A172 (cell line): Measurements from ENCODE around the gene PPP1R12C. TPM values are rescaled to one million over a fixed set of nuclear protein-coding genes. Genes with fewer than 3 reads are reported as not detected.
"Not testable (repeated sequence)": the region's sequence is repeated elsewhere in the genome, so short reads cannot be mapped to it uniquely, and the experiment has no call there.

Experiments
- DNase-seq: peaks from one replicate; pipeline ENCODE4 v3.0.0-alpha.2; 2015; ENCODE audit warnings: low spot score
- total RNA-seq: library from RNA; depleted of rRNA; stranded (reverse); fragments of >200 nt; shearing (Covaris generic); gene quantifications from 2 replicates; pipeline ENCODE4 v1.2.3, GENCODE V29; 2014

PPP1R12C gene
- total RNA-seq, 1 experiment from 2014 or later, result 85.7 TPM

DNA sequence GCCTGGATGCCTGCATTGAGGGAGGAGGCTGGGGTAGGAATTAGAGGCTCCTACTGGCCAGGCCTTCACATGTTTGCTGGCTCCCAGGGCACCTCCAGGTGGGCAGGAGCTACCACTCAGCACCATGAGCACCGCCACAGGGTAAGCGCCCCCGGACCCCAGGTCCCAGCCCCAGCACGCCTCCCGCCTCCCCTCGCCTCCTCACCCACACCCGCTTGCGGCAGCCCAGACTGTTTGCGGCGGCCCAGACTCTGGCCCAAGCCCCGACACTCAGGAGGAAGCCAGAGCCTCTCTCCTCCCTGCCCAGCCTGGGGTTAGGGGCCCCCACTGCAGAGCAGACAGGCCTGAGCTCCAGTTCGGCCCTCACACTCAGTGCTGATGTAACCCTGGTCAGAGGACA lies 41.1 kb downstream of the PPP1R12C start:
- DNase-seq, result no peak

GRCh38 chr19:55075371-55075998 lies 42.0 kb downstream of the PPP1R12C start, which contains the start of gene EPS8L1:
Gene EPS8L1, plus strand, starts transcription at chr19:55075869. Its CDS starts 576 bp downstream, at chr19:55076445.
- no peak for DNase-seq

- no peak for DNase-seq
Measured at GRCh38 chr19:55071913-55072312, 45.5 kb downstream of the PPP1R12C start.

GRCh38 chr19:55071129-55071502 lies 46.3 kb downstream of the PPP1R12C start:
- DNase-seq, result peak; percentile 98

DNA sequence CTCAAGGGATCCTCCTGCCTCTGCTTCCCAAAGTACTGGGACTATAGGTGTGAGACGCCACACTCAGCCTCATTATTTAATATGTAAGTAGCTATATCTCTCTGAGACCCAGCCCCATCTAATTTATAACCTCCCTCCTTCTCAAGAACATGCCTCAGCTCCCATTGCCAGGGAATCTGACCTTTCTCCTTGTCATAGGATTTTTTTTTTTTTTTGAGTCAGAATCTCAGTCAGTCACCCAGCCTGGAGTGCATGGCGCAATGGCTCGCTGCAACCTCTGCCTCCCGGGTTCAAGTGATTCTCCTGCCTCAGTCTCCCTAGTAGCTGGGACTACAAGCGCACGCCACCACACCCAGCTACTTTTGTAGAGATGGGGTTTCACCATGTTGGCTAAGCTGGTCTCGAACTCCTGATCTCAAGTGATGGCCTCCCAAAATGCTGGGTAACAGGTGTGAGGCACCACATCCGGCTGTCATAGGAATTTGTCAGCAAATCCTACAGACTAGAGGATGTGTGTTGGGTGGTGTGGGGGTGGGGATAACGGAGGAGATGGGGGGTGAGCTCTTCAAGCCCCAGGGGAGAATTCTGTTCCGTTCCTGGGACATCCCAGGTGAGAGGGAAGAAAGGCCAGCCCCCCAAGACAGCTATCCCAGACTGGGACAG lies 46.8 kb downstream of the PPP1R12C start:
- peak; percentile 55 for DNase-seq

- DNase-seq, result no peak
Measured at GRCh38 chr19:55069865-55070197, 47.6 kb downstream of the PPP1R12C start.

DNA sequence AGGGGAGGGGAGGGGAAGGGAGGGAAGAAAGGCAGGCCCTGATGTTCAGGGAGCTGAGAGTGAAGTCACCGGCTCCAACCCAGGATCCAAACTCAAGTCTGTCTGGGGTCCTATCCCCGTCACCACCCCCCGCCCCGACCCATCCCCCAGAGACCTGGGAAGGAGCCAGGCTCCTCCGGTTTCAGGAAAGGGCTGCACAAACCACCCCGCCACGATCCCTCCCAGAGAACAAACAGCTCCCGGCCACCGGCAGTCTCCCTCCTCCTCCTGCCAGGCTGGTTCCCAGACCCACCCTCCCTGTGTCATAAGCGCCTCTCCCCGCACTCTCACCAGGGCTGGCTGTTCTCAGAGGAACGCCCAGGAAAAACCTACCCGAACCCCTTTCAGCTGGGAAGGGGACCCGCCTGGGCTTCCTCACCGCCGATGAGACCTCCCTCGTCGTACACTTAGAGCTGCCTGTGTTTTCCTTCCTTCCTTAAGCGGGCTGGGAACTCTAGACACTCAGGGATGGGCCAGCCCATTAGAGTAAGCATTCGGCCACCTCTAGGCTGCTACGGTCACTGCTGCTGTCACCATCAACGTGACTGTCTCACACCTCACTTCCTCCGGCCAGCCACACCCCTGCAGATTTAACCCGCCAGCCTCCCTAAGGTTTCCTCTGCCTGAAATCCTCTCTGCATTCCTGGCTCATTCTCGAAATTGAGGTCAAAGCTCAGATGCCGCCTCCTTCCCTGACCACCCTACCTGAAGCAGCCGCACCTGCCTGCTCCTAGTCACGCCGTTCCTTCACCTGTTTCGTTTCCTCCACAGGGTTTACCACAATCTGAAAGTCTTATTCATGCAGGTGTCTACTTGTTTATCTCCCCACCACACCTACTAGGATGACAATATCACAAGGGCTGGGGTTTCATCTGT lies 48.2 kb downstream of the PPP1R12C start:
- peak; percentile 83 for DNase-seq

DNA sequence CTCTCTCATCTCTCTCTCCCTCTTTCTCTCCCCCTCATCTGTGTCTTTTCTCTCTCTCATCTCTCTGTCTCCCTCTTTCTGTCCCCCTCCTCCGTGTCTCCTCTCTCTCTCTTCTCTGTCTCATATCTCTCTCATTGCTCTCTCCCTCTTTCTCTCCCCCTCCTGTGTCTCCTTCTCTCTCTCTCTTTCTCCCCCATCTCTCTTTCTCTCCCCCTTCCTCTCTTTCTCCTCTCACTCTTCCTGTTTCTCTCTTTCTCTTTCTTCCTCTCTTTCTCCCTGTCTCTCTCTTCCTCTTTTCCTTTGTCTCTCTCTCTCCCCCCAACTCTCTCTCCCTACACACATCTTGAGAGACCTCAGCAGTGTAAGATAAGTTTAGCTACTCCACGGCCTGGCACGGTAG lies 49.6 kb downstream of the PPP1R12C start:
- no peak for DNase-seq

DNA sequence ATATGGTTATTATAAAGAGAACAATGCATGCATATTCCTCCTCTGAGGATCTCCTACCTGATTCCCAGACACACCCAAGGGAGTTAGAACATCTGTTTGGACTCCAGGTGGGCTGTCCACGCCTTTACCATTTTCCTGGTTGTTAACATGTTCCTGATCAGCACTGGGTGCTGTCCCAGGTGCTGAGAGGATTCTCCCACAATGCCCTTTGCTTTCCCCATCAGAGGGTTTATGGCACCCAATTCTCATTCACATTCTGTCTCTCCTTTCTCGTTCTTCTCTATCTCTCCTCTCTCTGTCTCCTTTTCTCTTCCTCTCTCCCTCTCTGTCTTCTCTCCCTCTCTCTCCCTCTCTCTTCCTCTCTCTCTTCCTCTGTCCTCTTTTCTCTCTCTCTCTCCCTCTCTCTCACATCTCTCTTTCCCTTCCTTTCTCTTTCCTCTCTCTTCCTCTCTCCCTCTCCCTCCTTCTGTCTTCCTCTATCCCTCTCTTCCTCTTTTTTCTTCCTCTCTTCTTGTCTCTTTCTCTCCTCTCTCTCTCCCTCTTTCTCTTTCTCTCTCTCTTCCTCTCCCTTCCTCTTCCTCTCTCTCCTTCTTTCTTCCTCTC lies 51.2 kb downstream of the PPP1R12C start:
- no peak for DNase-seq

DNA sequence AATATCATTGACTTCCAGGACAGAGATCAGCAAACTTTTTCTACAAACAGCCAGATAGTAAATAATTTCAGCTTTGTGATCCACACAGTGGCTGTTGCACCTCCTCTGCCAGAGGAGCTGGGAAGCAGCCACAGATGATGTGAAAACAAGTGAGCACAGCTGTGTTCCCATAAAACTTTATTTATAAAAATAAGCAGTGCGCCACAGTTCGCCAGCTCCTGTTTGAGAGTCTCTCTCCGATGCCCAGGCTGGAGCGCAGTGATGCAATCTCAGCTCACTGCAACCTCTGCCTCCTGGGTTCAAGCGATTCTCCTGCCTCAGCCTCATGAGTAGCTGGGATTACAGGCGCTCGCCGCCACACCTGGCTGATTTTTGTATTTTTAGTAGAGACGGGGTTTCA lies 51.9 kb downstream of the PPP1R12C start:
- DNase-seq, result not testable (repeated sequence)

GRCh38 chr19:55063492-55063843 lies 54.0 kb downstream of the PPP1R12C start:
- DNase-seq, result no peak

DNA sequence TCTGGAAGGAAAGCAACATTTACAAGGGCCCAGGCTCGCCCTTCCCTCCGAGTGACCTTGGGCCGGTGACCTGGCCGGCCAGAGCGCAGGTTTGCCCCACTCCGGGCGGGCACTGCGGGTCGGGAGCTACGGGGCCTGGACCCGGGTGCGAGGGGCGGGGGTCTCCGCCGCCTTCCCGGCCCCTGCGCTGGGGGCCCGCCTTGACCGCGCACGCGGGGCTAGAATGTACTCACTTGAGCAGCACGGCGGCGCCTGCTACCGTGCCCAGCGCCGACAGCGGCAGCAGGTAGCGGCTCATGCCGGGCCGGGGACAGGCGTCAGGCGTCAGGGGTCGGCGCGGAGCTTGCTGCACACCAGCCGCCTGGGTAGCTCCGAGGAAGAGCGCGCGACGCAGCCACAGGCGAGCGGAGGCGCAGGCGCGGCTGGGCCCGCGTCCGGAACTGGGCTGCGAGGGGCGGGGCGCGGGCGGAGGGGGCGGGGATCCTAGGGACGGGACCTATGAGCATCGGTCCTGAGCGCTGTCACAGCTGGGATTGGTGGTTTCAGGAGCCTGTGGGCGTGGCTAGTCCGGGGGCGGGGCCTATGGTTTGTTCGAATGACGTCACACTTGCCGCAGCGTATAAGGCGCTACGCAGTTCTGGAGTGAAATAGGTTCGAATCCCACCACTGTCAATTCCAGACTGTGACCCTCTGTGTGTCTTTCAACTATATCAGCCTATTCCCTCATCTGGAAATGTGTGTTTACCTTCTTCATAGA lies 54.5 kb downstream of the PPP1R12C start, which contains the start of gene RDH13:
Gene RDH13, minus strand, starts transcription at position 414 of the 757 bp plus-strand sequence. Its CDS starts 116 bp downstream, at position 298.
- DNase-seq, result peak; percentile 94

GRCh38 chr19:55060287-55060686 lies 57.1 kb downstream of the PPP1R12C start:
- DNase-seq, result peak; percentile 57

GRCh38 chr19:55058781-55059610 lies 58.4 kb downstream of the PPP1R12C start:
- DNase-seq, result no peak

- no peak for DNase-seq
Measured at GRCh38 chr19:55056827-55057226, 60.6 kb downstream of the PPP1R12C start.

GRCh38 chr19:55053735-55054134 lies 63.7 kb downstream of the PPP1R12C start:
- no peak for DNase-seq

GRCh38 chr19:55050749-55051532 lies 66.5 kb downstream of the PPP1R12C start:
- no peak for DNase-seq

- DNase-seq, result no peak
Measured at GRCh38 chr19:55048446-55048845, 69.0 kb downstream of the PPP1R12C start.

DNA sequence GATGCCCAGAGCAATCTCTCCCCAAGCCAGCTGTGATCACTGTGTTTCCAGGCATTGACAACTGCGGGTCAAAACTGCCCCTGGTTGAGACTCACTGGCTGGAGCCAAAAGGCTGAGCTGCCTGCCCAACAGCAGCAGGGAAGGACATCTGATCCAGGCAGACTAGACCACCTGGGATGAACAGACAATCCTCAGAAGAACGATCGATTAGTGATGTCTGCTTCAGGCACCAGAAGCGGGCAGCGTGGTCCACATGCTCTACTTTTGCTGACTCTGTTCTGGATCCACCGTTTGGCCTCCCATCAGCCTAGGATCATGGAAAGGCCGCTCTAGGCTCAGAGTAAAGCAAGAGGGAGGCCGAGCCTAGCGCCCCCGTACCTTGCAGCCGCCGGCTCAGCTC lies 69.5 kb downstream of the PPP1R12C start:
- DNase-seq, result no peak
